Stimulated activated naive CD8-positive, alpha-beta T cell treated with anti-CD3 and anti-CD28 coated beads, Interleukin-15, Interleukin-2, amounts not matched to agents 100 U/mL and 50 U/mL, for 24 hours (primary cell): ENCODE results near the gene APOL1.
"Not testable (repeated sequence)": the region's sequence is repeated elsewhere in the genome, so short reads cannot be mapped to it uniquely, and the experiment has no call there.

ENCODE experiments used
- ATAC-seq: fragments of 150-1000 bp; cut with Tn5 transposase; one replicate; pipeline ENCODE4 v1.10.0; 2021
- DNase-seq: peaks from one replicate; pipeline ENCODE4 v3.0.0; 2021

The APOL1 gene

DNA sequence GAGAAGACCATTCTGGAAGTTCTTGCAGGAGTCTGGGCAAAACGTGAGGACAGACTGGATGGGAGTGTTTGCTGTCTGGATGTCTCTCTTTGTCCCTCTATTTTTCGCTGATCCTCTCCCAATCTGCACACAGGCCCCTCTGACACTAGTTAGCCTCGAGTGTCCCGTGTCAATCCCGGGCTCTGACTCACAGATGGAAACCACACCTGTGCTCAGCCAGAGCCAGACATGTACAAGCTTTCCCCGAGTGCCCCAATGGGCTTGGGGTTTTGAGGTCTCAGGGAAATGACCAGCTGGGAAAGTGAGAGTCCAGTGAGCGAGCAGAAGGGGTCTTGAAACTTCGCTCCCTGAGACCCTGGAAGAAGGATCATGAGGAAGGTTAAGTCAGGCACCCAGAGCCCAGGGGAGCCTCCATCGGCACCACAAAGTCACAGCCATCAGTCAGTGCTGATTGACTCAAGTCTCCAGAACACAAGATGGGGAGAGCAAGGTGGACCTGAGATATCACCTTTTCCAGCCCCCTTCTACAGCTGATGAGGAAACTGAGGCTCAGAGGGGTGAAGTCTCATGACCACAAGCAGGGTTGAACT, 27.5 kb upstream of the APOL1 start:
- no peak for DNase-seq
- no peak for ATAC-seq

DNA sequence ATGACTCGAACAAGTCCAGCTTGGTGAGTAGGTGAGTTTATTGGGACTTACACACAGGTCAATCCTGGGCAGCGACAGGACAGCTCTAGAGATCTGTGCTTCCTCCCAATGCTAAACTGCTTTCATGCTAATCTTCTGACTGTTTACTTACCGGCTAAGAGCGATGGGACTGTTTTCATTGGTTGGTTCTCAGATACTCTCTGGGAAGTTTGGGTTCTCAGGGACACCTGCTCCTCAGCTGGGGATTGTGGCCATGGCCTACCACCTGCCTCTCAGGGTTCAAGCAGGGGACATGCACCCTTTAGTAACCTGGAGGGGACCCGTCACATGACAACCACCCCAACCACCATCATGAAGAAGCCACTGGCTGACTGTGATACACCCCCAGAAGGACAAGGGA, 26.7 kb upstream of the APOL1 start:
- ATAC-seq (no peak), DNase-seq (no peak)

DNA sequence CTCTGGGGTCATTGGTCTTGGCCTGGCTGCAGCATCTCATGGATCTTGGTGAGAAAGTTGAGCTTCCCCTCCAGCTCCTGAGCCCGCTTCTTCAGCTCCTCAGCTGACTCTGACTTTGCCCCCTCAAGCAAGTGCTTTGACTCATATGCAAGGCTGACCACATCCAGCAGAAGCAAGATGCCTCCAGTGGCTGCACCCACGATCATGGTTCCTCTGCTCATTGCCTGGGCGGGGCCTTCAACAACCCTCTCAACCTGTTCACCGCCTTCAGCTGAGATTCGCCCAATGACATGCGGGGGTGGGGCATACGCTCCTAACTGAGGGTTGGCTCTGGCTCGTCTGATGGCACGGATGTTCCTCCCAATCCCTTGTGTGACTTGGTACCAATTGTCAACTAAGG, 25.5 kb upstream of the APOL1 start:
- no peak for ATAC-seq

DNA sequence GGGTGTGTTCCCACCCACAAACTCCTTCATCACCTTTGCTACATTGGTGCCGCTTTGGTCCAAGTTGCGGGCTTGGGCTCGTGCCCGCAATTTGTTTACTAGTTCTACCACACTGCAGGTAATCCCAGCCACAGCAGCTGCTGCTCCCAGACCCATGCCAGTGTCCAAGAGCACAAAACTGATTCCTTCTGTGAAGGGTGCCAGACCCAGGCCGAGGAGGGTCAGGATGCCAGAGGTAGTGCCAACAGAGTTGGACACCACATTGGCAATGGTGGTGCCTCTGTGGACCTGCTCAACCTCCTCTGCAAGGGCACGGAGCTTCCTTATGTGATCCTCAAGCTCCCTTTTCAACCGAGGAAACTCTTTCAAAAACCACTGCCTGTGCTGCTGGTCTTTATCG, 25.1 kb upstream of the APOL1 start:
- DNase-seq (no peak), ATAC-seq (no peak)

More for the DNA sequence above, 25.5 kb upstream of the APOL1 start:
- peak; percentile 24 for DNase-seq

DNA sequence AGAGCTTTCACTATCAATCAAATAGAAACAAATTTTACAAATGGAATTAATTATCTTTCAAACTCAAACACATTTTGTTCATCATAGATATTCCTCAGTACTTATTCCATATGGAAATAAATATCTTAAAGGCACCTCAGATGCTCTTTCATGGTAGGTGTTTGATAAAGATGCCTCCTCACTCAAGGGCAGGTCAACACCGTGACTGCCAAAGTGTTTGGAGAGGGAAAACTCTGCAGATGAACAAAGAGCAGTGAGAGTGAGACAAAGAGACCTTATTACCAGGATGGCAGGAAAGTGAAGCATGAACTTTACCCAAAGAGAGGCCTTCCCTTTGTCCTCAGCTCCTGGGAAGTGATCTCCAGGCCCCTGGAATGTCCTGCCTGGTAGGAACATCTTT, 24.6 kb upstream of the APOL1 start:
- not testable (repeated sequence) for ATAC-seq

DNA sequence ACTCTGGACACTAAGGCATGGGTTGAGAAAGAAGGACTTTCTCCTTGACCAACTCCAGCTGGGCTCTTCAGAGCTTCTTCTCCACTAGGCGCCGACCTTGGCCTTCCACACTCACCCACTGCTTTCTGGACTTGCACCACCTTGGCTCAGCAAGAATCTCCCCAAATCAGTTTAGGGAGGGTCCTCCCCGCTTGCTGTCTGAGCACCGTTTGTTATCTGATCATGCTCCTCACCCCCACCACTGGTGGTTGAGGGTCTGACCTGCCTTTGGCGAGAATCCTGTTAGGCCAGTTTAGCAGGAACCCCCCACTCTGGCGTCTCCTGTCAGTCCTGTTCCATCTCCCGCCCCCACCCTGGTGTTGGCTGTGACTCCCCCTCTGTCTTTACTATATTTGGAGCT, 24.0 kb upstream of the APOL1 start:
- DNase-seq (no peak), ATAC-seq (no peak)

More for the DNA sequence above, 24.6 kb upstream of the APOL1 start:
- not testable (repeated sequence) for DNase-seq

DNA sequence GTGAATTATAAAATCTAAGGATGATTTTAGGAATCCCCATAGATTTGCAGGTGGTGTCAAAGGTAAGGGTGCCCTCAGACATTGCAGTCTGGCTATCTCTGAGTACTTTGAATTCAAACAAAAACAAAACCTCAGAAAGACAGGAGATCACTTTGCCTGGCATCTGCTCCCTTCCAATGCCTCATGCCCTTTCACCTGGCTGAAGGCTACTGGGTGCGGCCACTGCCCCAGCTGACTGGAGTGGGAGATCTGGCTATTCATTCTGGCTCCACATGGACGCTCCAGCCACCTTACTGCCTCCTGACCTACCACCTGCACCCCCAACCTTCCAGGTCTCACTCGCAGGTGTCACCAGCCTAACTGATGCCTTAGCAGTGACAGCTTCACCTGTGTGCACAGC, 23.3 kb upstream of the APOL1 start:
- not testable (repeated sequence) for DNase-seq

DNA sequence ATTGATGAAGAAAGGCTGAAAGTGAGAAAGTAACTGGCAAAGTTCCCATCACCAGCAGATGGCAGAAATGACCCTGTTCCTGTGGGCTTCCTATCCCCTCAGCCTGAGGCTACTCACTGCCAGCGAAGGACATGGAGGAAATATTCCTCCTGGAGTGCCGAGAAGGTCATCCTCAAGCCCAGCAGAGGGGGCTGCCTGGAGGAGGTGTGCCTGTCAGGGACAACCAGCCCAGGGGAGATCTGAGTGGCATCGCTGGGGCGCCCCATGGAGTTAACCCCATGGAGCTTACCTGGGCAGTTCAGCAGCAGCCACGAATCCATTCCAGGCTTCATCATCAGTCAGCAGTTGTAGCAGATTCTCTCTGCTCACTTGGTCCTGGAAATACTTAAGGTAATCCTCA, 21.9 kb upstream of the APOL1 start:
- not testable (repeated sequence) for DNase-seq, ATAC-seq

More for the DNA sequence above, 23.3 kb upstream of the APOL1 start:
- ATAC-seq: not testable (repeated sequence)

DNA sequence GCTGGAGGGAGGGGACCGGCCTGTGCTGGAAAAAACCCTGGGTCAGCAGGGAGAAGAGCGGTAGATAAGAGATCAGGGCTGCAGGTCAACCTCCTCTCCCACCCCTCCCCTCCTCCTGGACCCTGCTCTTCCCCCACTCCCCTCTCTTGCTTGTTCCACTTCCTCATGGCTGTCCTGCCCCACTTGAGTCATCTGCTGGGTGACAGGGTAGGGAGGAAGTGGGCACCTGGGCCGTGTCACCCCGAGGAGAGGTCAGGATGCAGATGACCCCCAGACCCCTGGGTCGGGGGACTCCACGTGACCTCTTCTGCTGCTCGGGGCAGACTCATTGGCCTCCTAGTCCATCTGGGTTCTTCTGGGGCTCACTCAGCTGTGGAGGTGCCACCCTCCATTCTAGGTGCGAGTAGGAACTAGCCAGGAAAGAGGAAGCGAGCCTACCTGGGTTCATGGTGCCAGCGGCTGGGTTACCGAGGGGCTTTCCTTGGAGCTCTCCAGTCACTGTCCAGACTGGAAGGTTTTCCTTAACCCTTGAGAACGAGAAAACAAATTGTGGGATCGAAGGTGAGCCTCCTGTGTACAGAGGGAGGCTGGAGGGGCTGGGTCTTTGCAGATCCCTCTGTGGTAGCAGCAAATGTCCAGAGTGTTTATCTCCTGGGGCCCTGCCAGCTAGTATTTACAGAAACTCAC, 20.1 kb upstream of the APOL1 start:
- no peak for ATAC-seq
- DNase-seq: no peak

DNA sequence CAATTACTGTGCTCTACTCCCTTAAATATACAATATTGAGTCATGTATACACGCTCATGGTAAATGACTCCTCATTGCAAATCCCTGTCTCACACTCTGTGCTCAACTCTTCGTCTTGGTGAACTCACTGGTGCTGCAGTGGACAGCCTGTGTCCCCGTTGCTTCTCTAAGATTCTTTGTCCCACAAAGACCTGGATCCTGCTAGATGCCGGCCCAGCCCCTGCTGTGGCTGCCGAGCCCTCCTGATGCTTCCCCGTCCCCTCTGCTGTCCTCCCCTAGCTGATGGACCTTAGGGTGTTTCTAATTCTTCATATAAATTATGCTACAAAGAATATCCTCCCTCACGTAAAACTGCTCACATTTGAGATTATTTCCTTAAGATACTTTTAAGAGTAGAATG, 19.1 kb upstream of the APOL1 start:
- ATAC-seq (no peak), DNase-seq (no peak)

DNA sequence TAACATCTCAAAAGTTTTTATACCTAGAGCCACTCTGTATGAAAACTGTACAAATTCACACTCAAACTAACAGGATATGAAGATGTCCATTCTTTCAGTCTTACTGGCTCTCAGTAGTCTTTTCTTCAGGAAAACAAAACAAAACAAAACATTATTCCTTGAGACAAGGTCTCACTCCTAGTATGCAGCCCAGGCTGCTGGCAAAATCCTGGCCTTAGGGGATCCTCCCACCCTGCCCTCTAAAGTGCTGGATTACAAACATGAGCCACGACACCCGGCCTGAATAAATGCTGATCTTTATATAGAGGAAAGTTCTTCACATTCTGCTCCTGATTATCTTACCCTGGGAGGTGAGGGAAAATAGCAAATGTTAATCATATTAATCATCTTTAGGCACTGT, 18.7 kb upstream of the APOL1 start:
- ATAC-seq (no peak), DNase-seq (no peak)

DNA sequence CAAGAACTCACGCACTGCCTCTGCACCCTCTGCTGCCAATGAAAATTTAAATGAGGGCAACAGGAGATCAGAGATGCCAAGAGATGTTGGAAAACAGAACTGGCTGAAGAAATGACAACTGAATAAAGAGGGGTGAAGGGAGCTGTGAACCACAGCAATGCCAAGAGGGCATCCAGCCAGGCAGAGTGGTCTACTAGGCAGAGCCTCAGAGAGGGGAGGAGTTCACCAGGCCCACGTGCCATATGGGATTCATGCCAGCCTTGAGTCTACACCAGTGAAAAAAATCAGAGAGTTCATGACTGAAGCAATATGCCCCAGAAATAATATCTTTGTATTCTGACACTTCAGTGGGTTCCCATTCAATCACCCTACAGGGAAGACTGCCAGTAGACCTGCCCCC, 18.0 kb upstream of the APOL1 start:
- ATAC-seq: no peak
- DNase-seq: no peak

DNA sequence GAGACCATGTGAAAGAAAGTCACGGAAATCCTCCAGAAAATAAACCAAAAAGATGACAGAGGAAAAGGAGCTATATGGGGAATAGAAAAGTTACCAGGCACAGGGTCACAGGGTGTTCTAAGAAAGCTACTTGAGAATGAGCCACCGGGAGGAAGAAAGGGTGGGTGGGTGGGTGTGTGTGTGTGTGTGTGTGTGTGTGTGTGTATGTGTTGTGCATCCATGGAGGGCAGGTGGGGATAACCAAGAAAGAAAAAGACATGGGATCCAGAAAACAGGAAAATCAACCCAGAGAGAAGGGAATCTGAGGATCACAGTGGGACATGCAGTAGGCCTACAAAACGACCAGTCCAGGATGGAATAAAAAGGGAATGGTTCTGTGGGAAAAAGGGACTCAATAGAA, 17.3 kb upstream of the APOL1 start:
- no peak for ATAC-seq
- DNase-seq: no peak

DNA sequence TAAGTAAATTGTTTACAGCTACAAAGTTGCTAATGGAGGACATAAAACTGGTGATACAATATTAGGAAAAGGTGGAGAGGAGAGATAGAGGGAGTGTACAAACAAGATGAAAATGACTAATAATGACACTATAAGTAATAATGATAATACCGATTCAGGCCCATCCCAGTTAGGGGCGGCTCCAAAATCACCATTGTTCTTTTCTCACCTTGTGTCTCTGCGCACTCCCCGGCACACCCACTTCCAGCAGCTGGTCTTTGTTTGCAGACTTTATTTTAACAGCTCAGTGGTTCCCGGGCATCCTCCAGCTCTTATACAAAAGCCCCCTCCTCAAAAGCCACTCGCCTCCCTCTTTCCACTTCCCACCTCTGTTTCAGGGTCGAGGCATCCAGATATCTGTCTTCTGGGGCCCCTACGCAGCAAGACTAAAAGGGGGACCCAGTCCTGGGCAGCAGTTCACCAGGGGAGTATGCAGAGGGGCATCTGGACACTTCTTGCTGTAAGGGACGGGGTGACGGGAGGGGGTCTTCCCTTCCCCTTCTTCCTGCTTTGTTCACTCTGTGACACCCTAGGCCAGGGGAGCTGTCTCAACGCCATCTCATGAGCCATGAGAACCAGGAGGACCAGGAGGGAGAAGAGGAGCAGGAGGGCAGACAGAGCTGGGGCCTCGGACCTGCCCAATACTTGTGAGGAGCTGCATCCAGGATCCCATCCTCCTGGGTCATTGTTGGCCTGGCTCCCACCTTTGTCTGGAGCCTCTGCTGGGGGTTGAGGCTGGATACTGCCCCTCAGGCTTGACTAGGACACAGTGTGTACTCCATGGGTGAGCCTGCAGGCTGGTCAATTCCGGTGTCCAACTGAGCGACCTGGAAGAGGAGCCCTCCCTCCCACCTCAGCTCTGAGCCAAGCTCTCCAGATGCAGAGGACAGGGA, 16.3 kb upstream of the APOL1 start:
- ATAC-seq (no peak), DNase-seq (no peak)

DNA sequence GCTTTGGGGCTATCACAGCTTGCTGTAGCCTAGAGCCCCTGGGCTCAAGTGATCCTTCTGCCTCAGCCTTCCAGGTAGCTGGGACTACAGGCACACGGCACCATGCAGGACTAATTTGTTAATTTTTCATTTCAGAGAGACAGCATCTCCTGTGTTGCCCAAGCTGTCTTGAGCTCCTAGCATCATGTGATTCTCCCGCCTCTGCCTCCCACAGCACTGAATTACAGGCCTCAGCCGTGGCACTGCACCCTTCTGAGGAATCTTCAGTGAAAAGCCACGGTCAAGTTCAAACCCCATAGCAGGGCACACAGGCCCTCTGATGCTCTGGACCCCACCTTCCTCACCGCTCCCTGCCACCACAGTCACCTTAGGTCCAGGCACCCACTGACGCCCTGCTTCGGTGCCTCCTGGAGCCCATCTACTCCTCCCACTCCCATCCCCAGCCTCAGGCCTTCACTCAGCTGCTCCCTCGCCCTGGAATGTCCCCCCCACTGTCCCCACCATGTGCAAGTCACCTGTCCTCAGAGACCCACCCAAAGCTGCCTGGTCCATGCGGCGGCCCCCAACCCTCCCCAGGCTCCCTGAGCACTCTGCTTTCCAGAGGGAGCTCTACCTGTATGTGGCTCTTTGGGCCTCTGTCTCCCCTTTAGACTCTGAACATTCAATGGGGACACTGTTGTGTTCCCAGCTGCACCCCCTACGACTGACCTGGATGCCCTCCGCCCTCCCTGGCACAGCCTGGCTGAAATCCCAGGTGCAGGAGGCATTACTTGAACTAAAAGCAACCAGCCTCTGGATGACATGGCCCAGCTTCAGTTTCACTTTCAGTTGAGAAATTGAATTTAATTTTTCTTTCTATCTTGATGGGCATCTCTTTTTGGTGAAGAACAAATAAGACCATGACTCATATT, 15.2 kb upstream of the APOL1 start:
- DNase-seq: peak; percentile 29
- peak; percentile 19 for ATAC-seq

DNA sequence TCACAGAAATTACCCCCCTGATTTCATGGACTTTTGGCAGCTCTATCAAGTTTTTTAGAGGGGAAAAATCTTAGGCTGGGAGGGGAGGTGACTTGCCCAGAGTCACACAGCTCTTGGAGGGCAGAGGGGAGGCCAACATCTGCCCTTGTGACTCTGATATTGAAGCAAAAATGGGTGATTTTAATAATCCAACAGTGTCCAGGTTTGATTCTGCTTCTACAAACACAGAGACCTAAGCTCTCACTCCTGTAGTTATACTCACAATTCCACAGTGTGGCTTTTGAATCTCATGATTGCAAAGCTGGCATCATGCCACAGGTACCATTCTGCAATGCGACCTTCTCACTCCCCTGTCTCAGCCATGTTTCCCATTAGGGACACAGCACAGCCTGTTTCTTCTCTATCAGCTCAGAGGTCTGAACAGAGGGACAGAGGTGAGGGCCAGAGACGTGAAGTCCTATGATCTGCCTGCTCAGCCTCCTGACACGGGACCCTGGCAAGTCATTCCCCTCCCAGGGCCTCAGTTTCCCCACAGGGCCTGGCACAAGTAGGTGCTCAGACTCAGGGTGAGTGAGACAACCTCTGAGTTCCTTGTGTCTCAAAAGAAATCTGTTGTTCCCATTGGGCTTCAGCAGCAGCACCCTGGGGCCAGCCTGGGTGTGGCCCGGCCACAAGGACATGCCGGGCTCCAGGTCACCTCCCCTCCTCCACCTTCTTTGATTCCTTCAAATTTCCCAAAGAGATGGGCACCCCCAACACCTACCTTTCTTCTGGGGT, 14.4 kb upstream of the APOL1 start:
- DNase-seq: peak; percentile 18
- ATAC-seq: peak; percentile 26

DNA sequence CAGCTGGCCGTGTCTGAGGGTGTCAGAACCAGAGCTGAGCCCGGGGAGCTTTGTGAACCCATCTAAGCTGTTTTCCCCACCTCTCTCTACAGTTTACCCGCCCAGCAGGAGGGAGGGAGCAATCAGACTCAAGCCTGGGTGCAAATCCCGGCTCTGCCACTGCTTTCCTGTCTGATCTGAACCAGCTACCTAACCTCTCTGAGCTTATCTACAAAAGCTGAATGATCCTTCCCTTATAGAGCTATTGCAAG, 13.9 kb upstream of the APOL1 start:
- DNase-seq (peak; percentile 22), ATAC-seq (no peak)

DNA sequence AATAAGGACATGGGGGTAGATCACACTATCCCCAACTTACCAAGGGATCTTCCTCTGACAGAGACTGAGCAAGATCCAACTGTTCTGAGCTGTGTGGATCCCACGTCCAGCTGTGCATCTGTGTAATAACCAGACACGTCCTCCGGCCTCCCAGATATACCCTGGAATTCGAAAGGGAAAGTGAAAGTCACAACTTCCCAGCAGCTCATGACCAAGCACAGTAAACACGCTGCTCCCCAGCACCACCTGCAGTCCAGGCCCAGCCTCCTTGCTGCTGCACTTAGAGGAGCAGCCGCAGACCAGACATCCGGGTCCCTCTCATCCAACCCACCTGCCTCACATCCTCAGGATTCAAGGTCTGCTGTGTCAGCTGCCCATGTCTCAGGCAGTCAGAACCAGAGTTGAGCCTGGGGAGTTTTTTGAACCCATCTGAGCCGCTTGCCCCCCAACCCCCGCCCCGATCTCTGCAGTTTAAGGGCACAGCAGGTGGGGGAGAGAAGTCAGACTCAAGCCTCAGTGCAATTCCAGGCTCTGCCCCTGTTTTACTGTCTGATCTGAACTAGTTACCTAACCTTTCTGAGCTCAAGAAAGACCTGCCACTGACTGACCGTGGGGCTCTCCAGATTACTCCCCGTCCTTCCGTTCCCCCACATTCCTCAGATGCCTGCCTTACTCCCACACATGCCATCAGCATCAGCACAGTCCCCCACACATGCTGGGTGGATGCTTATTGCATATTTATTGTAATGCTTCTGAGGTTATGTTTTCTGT, 13.3 kb upstream of the APOL1 start, which contains the start of gene APOL2:
Gene APOL2 (minus strand): TSS at position 127 of the 771 bp plus-strand sequence. CDS start 6,365 bp downstream, outside the sequence.
- DNase-seq (peak; percentile 83), ATAC-seq (peak; percentile 97)

DNA sequence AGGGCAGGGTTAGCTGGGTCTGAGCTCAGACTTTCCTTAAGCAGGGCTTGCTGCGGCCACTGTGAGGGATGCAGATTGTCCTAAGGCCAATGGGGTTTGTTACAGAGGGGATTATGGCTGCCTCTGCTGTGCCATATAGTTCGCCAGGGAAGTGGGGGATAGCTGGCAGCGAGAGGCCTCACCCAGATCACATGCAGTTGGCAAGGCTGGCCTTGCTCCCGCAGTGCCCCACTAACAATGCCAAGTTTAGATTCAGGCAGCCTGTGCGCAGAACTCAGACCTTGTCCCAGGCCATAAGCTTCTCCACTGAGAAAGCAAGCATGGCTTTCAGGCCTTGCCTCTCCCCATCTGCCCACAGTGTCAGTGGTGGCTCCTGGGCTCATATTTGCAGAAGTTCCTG, 8.9 kb upstream of the APOL1 start:
- DNase-seq (no peak), ATAC-seq (no peak)
